Stimulated activated CD8-positive, alpha-beta memory T cell treated with anti-CD3 and anti-CD28 coated beads, Interleukin-7, amount 100 ng/mL, for 1 hour (primary cell): Measurements from ENCODE around the gene CYP24A1.

Experiments used
- DNase-seq, 2 donors: peaks; one replicate each; pipeline ENCODE4 v3.0.0-alpha.2; 2020; ENCODE audit warnings: low read depth in 2 of 2

Gene CYP24A1

GRCh38 chr20:54156981-54157835 is 16.6 kb downstream of the CYP24A1 start:
- DNase-seq: no peak

- no peak for DNase-seq
These were observed 17.3 kb downstream of the CYP24A1 start for GRCh38 chr20:54156522-54156921.

- DNase-seq: no peak
These were observed 18.0 kb downstream of the CYP24A1 start for GRCh38 chr20:54155736-54156317.

- DNase-seq: no peak
These were observed 19.3 kb downstream of the CYP24A1 start for GRCh38 chr20:54154439-54154838.

GRCh38 chr20:54153847-54154246 is 19.9 kb downstream of the CYP24A1 start:
- DNase-seq: no peak

- DNase-seq: no peak
These were observed 20.8 kb downstream of the CYP24A1 start for GRCh38 chr20:54153041-54153327.

GRCh38 chr20:54152227-54153040 is 21.4 kb downstream of the CYP24A1 start:
- DNase-seq: no peak

- DNase-seq: no peak
These were observed 22.1 kb downstream of the CYP24A1 start for GRCh38 chr20:54151511-54152226.

- no peak for DNase-seq
These were observed 22.7 kb downstream of the CYP24A1 start for GRCh38 chr20:54151075-54151439.

- DNase-seq: no peak
These were observed 24.0 kb downstream of the CYP24A1 start for GRCh38 chr20:54149765-54150264.

GRCh38 chr20:54148947-54149764 is 24.6 kb downstream of the CYP24A1 start:
- DNase-seq: no peak

- no peak for DNase-seq
These were observed 27.1 kb downstream of the CYP24A1 start for GRCh38 chr20:54146672-54147071.

- no peak for DNase-seq
These were observed 28.9 kb downstream of the CYP24A1 start for GRCh38 chr20:54144847-54145414.

GRCh38 chr20:54140927-54141566 is 32.7 kb downstream of the CYP24A1 start:
- no peak for DNase-seq

- DNase-seq: no peak
These were observed 33.3 kb downstream of the CYP24A1 start for GRCh38 chr20:54140486-54140885.

- no peak for DNase-seq
These were observed 33.7 kb downstream of the CYP24A1 start for GRCh38 chr20:54140067-54140466.

GRCh38 chr20:54139188-54139587 is 34.6 kb downstream of the CYP24A1 start:
- no peak for DNase-seq

- no peak for DNase-seq
These were observed 35.4 kb downstream of the CYP24A1 start for GRCh38 chr20:54138427-54138826.

GRCh38 chr20:54137115-54137514 is 36.7 kb downstream of the CYP24A1 start:
- no peak for DNase-seq
